GM19043 (cell line): Measurements from ENCODE around the gene ACOT13.
"Not testable (repeated sequence)": the region's sequence is repeated elsewhere in the genome, so short reads cannot be mapped to it uniquely, and the experiment has no call there.

Source experiments
- ATAC-seq: cut with Tn5 transposase; IDR thresholded peaks from one replicate; pipeline ENCODE4 v1.9.1; 2021; ENCODE audit warnings: low read depth; ENCODE audit not compliant: unreplicated experiment

The ACOT13 gene

GRCh38 chr6:24660105-24660504 is 6.8 kb upstream of the ACOT13 start:
- no peak for ATAC-seq

- ATAC-seq: not testable (repeated sequence)
Measured at GRCh38 chr6:24661759-24662158, 5.1 kb upstream of the ACOT13 start.

GRCh38 chr6:24662236-24662635 is 4.6 kb upstream of the ACOT13 start:
- ATAC-seq: no peak

GRCh38 chr6:24663189-24663588 is 3.7 kb upstream of the ACOT13 start:
- no peak for ATAC-seq

GRCh38 chr6:24664046-24664987 is 2.6 kb upstream of the ACOT13 start:
- ATAC-seq: no peak

GRCh38 chr6:24666097-24666640 is 708 bp upstream of the ACOT13 start:
- peak; percentile 28 for ATAC-seq

GRCh38 chr6:24667378-24667803 is 514 bp downstream of the ACOT13 start:
- no peak for ATAC-seq

GRCh38 chr6:24668066-24668996 is 1.5 kb downstream of the ACOT13 start:
- not testable (repeated sequence) for ATAC-seq

GRCh38 chr6:24668997-24669361 is 2.1 kb downstream of the ACOT13 start:
- ATAC-seq: no peak

GRCh38 chr6:24670492-24670891 is 3.6 kb downstream of the ACOT13 start:
- not testable (repeated sequence) for ATAC-seq

- ATAC-seq: not testable (repeated sequence)
Measured at GRCh38 chr6:24671077-24671476, 4.2 kb downstream of the ACOT13 start.

GRCh38 chr6:24672620-24673182 is 5.8 kb downstream of the ACOT13 start:
- no peak for ATAC-seq

- no peak for ATAC-seq
Measured at GRCh38 chr6:24673625-24674024, 6.7 kb downstream of the ACOT13 start.

GRCh38 chr6:24678792-24679352 is 12.0 kb downstream of the ACOT13 start:
- ATAC-seq: not testable (repeated sequence)

- ATAC-seq: no peak
Measured at GRCh38 chr6:24680582-24680981, 13.7 kb downstream of the ACOT13 start.

- no peak for ATAC-seq
Measured at GRCh38 chr6:24683297-24684296, 16.7 kb downstream of the ACOT13 start.

- ATAC-seq: no peak
Measured at GRCh38 chr6:24686408-24686807, 19.5 kb downstream of the ACOT13 start.

- ATAC-seq: no peak
Measured at GRCh38 chr6:24686946-24687345, 20.1 kb downstream of the ACOT13 start.

- no peak for ATAC-seq
Measured at GRCh38 chr6:24689964-24690363, 23.1 kb downstream of the ACOT13 start.
